Measurements from ENCODE around the gene P2RY12.

P2RY12 gene

DNA sequence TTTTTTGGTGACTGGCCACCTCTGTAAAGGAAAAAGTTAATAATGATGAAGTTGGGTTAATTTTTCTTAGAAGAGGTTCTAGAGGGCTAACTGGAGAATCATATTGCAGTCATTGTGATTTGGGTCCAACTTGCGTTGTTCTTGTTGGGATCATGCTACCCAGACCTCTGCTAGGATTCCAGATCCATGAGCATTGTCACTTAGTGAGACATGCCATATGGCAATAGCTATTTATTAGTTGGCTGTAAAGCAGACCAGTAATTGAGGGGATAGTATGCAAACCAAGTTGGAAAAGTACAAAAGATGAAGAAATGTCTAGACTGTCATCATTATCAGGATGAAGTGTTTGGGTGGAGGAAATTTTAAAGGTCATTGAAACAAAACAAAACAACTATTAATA is 30.7 kb upstream of the P2RY12 start:
- no peak overlapping the region for H3K27ac ChIP-seq
- TF ChIP-seq Cebpa-rat (IDR thresholded peaks at IDR 0.05): no peak

DNA sequence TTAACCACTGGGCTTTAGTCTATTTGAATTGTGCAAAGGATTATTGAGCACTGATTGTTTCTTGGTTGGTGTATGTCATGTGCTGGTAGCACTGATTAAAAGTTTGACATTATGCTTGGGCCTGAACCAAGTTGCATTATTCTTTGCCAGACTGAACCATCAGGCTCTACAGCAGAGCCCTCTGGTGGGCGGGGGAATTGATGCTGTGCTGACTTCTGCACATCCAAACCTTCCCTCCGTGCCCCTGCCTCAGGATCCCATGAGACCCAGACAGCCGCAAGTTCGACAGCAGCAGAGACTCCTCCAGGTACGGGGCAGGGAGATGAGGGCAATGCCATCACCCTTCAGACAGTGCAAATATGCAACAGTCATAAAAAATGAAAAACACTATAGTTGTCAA is 28.4 kb upstream of the P2RY12 start:
- Histone ChIP-seq H3K4me2 (no peak overlapping the region), H3K4me1 (no peaks in the 10 kb centered on the region), H3K27ac (no peak overlapping the region), H4K20me1 (no peaks in the 10 kb centered on the region), H3K4me3 (no peak overlapping the region), H3K36me3 (peaks cover 27% of the 10 kb centered on the region), H3K9ac (no peak overlapping the region), H3K9me3 (peaks cover 8% of the 10 kb centered on the region; the same call in 1 of the 2 replicates), H3K27me3 (no peaks in the 10 kb centered on the region)
- no peak for TF ChIP-seq Cebpa-rat (IDR thresholded peaks at IDR 0.05)

More for the DNA sequence above, 30.7 kb upstream of the P2RY12 start:
- H3K36me3 ChIP-seq: peaks cover 37% of the 10 kb centered on the region
- H3K9ac ChIP-seq: no peak overlapping the region
- H3K27me3 ChIP-seq: no peaks in the 10 kb centered on the region
- no peaks in the 10 kb centered on the region for H3K4me1 ChIP-seq
- no peak overlapping the region for H3K4me2 ChIP-seq
- peaks cover 8% of the 10 kb centered on the region; the same call in 1 of the 2 replicates for H3K9me3 ChIP-seq
- no peak overlapping the region for H3K4me3 ChIP-seq
- no peaks in the 10 kb centered on the region for H4K20me1 ChIP-seq

DNA sequence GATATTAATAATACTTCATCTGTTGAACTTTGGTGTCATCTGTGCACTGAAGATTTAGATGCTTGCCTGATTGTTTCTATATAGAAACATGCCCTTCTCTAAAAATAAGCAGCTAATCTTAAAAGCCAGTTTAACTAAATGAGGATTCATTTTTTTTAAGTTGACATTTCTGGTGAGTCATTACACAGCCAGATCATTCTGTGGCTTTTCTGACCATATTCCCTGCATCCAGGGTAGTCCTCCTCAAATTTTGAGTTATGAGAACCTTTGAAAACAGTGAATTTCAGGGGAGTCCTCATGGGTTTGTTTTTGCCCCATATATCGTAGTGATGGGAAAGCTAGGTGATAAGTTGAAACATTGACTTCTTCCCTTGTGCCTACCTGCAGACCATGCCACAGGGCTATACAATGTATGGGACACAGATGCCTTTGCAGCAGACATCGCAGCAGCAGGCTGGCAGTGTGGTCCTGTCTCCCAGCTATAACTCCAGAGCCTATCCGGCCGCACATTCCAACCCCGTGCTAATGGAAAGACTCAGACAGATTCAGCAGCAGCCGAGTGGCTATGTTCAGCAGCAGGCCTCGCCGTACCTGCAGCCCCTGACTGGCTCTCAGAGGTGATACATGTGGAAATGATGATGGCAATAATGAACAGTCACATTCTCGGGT is 26.5 kb upstream of the P2RY12 start:
- Histone ChIP-seq H3K4me3 (no peak overlapping the region), H3K27ac (no peak overlapping the region), H3K9ac (no peak overlapping the region), H3K36me3 (peaks cover 22% of the 10 kb centered on the region), H3K9me3 (peaks cover 8% of the 10 kb centered on the region; the same call in 1 of the 2 replicates), H3K4me1 (no peaks in the 10 kb centered on the region), H3K4me2 (no peak overlapping the region), H4K20me1 (no peaks in the 10 kb centered on the region), H3K27me3 (no peaks in the 10 kb centered on the region)
- no peak for TF ChIP-seq Cebpa-rat (IDR thresholded peaks at IDR 0.05)

DNA sequence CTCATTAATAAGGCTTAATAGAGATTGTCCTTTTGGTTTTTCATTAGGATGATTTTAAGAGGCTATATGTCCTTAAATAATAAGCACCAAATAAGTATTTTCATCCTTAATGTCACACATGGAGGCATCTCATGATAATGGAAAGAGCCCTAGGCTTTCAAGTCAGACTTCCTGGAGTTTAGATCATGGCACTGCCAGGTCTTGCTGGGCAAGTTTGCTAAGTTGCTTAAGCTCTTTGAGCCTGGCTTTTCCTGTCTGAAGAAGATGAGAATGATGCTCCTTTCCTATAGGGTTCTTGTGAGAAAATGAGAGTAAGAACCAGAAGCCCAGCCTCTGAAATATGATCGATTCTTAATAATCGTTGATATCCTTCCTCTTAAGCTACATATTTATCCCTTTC is 23.4 kb upstream of the P2RY12 start:
- H3K9me3 ChIP-seq: peaks cover 3% of the 10 kb centered on the region; the same call in 1 of the 2 replicates

DNA sequence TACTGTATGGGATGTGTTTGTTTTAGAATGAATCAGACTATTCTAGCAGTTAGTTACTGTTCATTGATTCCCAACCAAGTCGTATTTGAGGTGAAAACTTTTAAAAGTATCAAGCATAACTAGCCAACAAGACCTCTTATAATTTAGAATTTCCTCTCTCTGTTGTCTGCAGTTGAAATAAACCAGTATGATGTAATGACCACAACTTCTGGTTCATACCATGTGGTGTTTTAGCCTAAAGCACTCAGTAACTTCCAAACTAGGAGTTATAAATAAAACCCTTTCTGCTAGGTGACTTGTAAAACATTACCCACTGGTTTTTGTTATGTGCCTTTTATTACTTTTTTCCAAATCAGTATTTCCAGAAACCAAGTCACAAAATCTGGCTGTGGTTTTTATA is 19.8 kb upstream of the P2RY12 start:
- no peaks in the 10 kb centered on the region for H3K4me1 ChIP-seq
- H3K4me2 ChIP-seq: no peak overlapping the region
- H4K20me1 ChIP-seq: no peaks in the 10 kb centered on the region
- no peaks in the 10 kb centered on the region for H3K9me3 ChIP-seq
- no peak overlapping the region for H3K27ac ChIP-seq
- no peak for TF ChIP-seq Cebpa-rat (IDR thresholded peaks at IDR 0.05)
- no peak overlapping the region for H3K9ac ChIP-seq
- no peak overlapping the region for H3K4me3 ChIP-seq
- H3K36me3 ChIP-seq: 0 out of 2 replicates have a peak, but pooled peaks cover 3% of the 10 kb centered on the region
- no peaks in the 10 kb centered on the region for H3K27me3 ChIP-seq

More for the DNA sequence above, 23.4 kb upstream of the P2RY12 start:
- no peak for TF ChIP-seq Cebpa-rat (IDR thresholded peaks at IDR 0.05)
- H3K36me3 ChIP-seq: peaks cover 11% of the 10 kb centered on the region
- H3K9ac ChIP-seq: no peak overlapping the region
- no peak overlapping the region for H3K27ac ChIP-seq
- no peaks in the 10 kb centered on the region for H3K4me1 ChIP-seq
- H3K27me3 ChIP-seq: no peaks in the 10 kb centered on the region
- H3K4me2 ChIP-seq: no peak overlapping the region
- H3K4me3 ChIP-seq: no peak overlapping the region
- no peaks in the 10 kb centered on the region for H4K20me1 ChIP-seq

DNA sequence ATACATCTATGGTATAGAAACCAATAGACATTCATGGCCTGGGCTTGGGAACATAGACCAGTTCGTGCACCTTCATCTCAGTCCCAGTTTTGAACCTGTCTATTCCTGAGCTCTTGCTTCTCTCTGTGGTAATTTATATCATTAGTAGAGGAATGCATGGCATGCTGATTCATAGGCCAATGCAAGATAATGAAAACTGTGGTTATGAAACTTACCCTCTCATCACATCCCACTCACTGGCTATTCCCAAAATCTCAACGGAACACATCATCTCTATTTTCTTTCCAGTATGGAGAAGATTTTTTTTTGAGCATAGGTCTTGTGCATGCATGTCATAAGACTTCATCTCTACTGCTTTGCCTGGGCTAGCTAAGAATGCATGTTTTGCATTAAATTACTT is 18.7 kb upstream of the P2RY12 start:
- TF ChIP-seq Cebpa-rat (IDR thresholded peaks at IDR 0.05): no peak
- no peak overlapping the region for H3K27ac ChIP-seq
- 0 out of 2 replicates have a peak, but pooled peaks cover 3% of the 10 kb centered on the region for H3K36me3 ChIP-seq
- no peak overlapping the region for H3K9ac ChIP-seq
- no peaks in the 10 kb centered on the region for H3K9me3 ChIP-seq
- H3K27me3 ChIP-seq: no peaks in the 10 kb centered on the region
- no peaks in the 10 kb centered on the region for H4K20me1 ChIP-seq
- H3K4me3 ChIP-seq: no peak overlapping the region
- H3K4me1 ChIP-seq: no peaks in the 10 kb centered on the region
- no peak overlapping the region for H3K4me2 ChIP-seq

DNA sequence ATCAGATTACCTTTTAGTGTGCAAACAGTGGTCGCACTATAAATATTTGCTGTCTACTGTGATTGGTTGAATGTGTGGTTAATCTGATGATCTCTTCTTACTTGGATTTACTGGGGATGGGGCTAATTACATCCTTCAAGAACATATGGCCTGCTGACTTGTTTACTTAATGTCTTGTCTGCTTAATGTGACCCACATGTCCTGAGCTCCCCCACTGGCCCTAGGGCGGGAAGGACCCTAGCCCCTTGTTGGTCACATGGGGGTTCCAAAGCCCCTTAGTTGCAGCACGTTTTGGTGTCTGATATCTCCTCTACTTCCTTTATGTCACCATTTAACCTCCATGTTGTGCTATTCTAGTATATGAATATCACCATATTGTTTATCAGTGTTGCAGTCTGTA is 17.8 kb upstream of the P2RY12 start:
- H3K9ac ChIP-seq: no peak overlapping the region
- TF ChIP-seq Cebpa-rat (IDR thresholded peaks at IDR 0.05): no peak
- H3K9me3 ChIP-seq: no peaks in the 10 kb centered on the region
- no peak overlapping the region for H3K27ac ChIP-seq
- no peak overlapping the region for H3K4me3 ChIP-seq
- no peaks in the 10 kb centered on the region for H4K20me1 ChIP-seq
- no peaks in the 10 kb centered on the region for H3K27me3 ChIP-seq
- 0 out of 2 replicates have a peak, but pooled peaks cover 3% of the 10 kb centered on the region for H3K36me3 ChIP-seq
- H3K4me2 ChIP-seq: no peak overlapping the region
- no peaks in the 10 kb centered on the region for H3K4me1 ChIP-seq

DNA sequence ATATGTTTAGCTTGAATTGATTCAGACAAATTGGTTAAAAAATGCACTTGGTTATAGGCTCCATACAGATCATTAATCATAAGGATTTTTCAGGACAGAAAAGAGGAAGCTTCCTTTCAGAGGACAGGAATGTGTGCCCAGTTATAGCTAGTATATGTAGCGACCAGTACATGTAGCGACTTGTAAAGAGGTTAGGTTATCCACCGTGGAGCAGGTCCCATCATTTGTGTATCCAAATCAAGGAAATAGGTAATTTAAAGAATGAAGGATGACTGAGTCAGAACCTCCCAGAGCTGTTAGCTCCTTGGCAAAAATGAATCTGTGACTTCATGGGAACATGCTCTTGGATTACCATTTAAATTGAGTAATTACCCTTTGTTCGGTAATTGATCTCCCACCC is 15.8 kb upstream of the P2RY12 start:
- Histone ChIP-seq H3K4me2 (no peak overlapping the region), H3K4me1 (no peaks in the 10 kb centered on the region), H3K27me3 (no peaks in the 10 kb centered on the region), H3K4me3 (no peak overlapping the region), H3K27ac (no peak overlapping the region), H3K36me3 (peaks cover 7% of the 10 kb centered on the region; the same call in 1 of the 2 replicates), H4K20me1 (no peaks in the 10 kb centered on the region), H3K9me3 (no peaks in the 10 kb centered on the region), H3K9ac (no peak overlapping the region)
- no peak for TF ChIP-seq Cebpa-rat (IDR thresholded peaks at IDR 0.05)

DNA sequence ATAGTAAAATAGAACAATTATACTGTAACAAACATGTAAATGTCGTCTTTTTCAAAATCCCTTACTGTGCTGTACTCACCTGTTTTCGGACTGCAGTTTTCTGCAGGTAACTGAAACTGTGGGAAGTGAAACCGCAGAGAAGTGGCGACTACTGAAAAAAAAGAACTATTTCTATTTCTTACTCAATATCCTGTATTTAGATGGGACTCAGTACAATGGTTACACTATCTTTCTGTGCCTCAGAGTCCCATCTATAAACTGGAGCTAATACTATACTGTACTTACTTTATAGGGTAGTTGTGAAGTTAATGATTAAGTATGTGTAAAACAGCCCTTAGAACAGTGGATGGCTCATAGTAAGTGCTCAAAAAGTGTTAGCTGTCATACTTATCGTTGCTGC is 14.3 kb upstream of the P2RY12 start:
- no peaks in the 10 kb centered on the region for H3K27me3 ChIP-seq
- H3K9ac ChIP-seq: no peak overlapping the region
- no peaks in the 10 kb centered on the region for H4K20me1 ChIP-seq
- H3K9me3 ChIP-seq: no peaks in the 10 kb centered on the region
- H3K4me3 ChIP-seq: no peak overlapping the region
- H3K36me3 ChIP-seq: peaks cover 14% of the 10 kb centered on the region
- no peak overlapping the region for H3K4me2 ChIP-seq
- H3K4me1 ChIP-seq: no peaks in the 10 kb centered on the region
- no peak overlapping the region for H3K27ac ChIP-seq
- TF ChIP-seq Cebpa-rat (IDR thresholded peaks at IDR 0.05): no peak

DNA sequence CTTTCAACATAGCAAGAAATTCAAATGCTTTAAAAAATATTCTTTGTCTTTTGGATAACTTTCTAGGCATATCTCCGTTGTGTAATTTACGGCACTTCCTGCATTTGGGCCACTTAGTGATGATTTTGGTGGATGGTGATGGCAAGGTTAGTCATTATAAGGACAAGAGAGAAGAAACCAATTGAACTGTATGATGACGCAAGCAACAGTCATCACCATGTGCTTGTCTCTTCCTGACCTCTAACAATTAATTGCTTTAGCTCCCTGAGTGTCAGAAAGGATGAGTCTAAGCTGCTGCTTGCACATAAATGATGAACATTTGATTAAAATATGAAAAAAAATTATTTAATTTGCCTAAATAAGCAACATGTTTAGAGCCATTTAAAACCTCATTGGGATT is 11.3 kb upstream of the P2RY12 start:
- TF ChIP-seq Cebpa-rat (IDR thresholded peaks at IDR 0.05): no peak
- no peaks in the 10 kb centered on the region for H4K20me1 ChIP-seq
- H3K9ac ChIP-seq: no peak overlapping the region
- no peaks in the 10 kb centered on the region for H3K9me3 ChIP-seq
- no peaks in the 10 kb centered on the region for H3K27me3 ChIP-seq
- no peak overlapping the region for H3K27ac ChIP-seq
- H3K36me3 ChIP-seq: peaks cover 14% of the 10 kb centered on the region
- no peak overlapping the region for H3K4me3 ChIP-seq
- no peaks in the 10 kb centered on the region for H3K4me1 ChIP-seq
- no peak overlapping the region for H3K4me2 ChIP-seq
